HG03378 (cell line): ENCODE measurements around the gene NKAPD1.
"Not testable (repeated sequence)": the region's sequence is repeated elsewhere in the genome, so short reads cannot be mapped to it uniquely, and the experiment has no call there.

ENCODE experiments used
- ATAC-seq: cut with Tn5 transposase; IDR thresholded peaks from one replicate; pipeline ENCODE4 v1.9.1; 2021; ENCODE audit warnings: mild to moderate bottlenecking, moderate library complexity; ENCODE audit not compliant: unreplicated experiment

NKAPD1 gene

DNA sequence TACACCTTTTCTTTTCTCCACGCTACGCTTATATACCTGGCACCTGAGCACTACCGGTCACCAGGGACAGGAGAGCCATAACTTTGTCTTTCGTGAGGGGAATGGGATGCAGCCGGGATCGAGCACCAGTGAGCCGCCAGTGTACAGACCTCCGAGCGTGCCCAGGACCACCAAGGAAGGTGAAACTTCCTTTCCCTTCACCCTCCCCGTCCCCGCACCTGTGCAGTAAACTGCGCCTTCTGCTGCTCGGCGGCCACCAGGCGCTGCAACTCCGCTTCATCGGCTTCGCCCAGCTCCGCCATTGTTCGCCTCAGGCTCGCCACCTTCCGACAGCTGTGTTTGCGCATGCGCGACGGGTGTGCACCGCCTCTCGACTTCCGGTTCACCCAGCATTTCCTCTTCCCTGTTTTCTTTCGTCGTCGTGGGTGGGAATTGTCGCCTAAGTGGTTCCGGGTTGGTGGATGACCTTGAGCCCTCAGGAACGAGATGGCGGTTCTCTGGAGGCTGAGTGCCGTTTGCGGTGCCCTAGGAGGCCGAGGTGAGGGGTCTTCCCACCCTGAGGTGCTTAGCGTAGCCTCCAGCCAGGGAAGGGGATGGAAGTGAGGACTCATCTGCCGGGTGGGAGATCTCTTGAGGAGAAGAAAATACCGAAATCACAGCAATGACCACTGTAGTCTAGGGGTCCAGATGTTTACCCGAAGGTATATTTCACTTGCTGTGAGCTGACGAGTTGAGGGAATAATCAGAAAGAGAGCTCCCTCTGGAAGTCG, 12.5 kb downstream of the NKAPD1 start, which contains the start of the genes SDHD and TIMM8B:
Gene SDHD, plus strand, starts transcription at position 452 of the 770 bp plus-strand sequence. Its CDS starts 35 bp downstream, at position 487.
Gene TIMM8B, minus strand, starts transcription at position 335 of the 770 bp plus-strand sequence. Its CDS starts 33 bp downstream, at position 302.
- ATAC-seq: peak; percentile 89

DNA sequence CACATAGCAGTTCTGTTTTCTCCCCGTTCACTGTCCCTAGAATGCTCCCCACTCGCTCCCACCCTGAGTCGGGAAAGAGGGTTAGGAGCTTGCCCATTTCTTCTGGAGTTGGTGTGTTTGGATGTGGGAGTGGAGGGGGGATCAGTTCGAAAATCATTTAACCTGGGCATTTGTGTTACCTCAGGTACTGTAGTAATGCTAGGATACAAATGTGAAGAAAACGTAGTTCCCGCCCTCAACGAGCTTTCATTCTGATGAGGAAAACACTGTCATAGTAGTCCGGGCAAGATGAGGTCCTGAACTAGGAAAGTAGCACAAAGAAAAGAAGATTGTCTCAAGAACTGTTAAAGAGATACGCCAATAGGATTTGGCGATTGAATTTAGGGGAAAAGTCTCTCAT, 13.1 kb downstream of the NKAPD1 start:
- no peak for ATAC-seq

DNA sequence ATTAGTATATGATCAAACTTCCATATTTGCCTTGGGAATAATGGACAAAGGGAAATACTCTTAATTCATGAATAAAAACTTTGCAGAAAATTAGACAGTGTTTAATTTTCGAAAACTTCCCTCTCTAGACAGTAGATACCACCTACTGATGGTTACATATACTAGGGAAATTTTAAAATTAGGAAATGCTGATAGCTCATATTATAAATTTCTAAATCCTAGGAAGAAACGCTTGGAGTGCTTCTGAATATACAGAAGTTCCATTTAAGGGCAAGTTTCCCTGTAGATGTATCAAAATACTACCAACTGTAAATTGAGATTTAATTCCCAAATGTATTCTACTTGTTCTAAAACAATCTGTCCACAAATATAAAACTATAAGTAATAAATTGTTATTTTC, 21.2 kb downstream of the NKAPD1 start:
- ATAC-seq: not testable (repeated sequence)

- ATAC-seq: no peak
Observed at GRCh38 chr11:112096194-112096593, 22.1 kb downstream of the NKAPD1 start.

DNA sequence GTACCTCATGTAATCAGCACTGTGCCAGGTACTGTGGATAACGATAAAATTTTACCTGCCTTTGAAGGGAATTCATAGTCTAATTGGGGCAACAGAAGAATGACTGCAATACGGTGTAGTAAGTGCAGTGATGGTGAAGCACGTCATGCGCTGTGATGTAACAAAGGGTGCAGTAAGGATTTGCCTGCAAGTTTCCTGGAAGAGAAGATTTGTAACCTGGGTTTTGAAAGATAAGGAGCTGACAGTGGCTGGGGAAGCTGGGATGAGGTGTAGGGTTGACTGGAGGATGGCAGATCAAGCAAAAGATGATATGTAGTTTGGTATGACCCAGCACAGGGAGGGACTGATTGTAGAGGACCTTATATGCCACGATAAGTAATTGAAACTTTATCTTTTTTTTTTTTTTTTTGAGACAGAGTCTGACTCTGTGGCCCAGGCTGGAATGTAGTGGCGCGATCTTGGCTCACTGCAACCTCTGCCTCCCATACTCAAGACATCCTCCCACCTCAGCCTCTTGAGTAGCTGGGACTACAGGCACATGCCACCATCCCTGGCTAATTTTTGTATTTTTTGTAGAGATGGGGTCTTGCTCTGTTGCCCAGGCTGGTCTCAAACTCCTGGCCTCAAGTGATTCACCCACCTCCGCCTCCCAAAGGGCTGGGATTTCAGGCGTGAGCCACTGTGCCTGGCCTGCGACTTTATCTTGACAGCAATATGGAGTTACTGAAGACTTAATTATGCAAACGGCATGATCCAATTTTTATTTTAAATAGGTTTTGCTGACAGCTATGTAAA, 23.8 kb downstream of the NKAPD1 start:
- no peak for ATAC-seq

- no peak for ATAC-seq
Observed at GRCh38 chr11:112100462-112100861, 26.4 kb downstream of the NKAPD1 start.

GRCh38 chr11:112103446-112103845, 29.3 kb downstream of the NKAPD1 start:
- no peak for ATAC-seq

GRCh38 chr11:112106070-112106469, 32.0 kb downstream of the NKAPD1 start:
- ATAC-seq: no peak

GRCh38 chr11:112113539-112114457, 39.7 kb downstream of the NKAPD1 start:
- ATAC-seq: no peak

DNA sequence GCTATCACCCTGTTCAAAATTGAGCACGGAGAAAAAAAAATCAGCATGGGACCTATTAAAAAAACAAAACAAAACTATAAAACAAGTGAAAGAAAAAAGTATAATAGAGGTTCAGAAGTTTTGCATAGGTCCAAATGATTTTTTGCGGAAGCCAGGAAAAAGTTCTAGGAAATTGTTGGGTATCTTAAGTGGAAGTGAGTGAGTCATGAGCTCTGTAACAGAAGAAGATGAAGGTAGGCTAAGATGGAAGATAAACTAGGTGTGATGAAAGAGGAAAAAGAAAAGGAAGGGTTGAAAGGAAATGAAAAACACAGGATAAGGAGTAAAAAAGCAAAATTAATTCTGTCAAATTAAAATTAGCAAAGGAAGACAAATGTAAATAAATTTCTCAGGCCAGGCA, 40.4 kb downstream of the NKAPD1 start:
- ATAC-seq: no peak

DNA sequence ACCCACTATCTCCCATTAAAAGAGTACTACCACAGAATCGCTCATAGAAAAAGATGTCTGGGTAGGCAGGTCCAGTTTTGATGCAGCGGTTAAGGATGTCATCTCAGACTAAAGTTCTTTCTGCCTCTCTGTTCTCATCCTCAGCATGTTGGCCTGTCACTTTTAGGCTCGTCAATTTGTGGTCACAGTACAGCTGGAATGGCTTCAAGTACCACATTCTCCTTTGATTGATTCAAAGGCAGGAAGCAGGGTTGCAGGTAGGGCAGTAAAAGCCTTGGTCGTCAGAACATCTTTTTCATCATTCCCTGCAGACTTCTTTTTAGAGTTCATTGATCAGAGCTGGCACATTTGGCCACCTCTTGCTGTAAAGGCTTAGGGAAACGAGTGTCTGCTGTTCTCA, 41.3 kb downstream of the NKAPD1 start:
- ATAC-seq: no peak

DNA sequence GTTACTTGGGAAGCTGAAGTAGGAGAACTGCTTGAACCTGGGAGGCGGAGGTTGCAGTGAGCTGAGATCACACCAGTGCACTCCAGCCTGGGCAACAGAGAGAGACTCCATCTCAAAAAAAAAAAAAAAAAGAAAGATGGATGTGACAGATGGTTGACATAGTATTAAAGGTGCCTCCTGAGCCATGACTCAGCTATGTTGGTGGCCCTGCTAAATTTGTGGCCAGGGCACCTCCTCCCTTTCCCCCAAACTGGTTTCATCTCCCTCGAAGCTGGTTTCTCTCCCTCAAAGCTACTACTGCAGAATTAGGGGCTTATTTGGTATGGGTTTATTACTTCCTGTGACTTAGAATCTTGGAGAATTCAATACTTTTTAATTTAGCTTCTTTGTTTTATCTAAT, 44.1 kb downstream of the NKAPD1 start:
- ATAC-seq: no peak

DNA sequence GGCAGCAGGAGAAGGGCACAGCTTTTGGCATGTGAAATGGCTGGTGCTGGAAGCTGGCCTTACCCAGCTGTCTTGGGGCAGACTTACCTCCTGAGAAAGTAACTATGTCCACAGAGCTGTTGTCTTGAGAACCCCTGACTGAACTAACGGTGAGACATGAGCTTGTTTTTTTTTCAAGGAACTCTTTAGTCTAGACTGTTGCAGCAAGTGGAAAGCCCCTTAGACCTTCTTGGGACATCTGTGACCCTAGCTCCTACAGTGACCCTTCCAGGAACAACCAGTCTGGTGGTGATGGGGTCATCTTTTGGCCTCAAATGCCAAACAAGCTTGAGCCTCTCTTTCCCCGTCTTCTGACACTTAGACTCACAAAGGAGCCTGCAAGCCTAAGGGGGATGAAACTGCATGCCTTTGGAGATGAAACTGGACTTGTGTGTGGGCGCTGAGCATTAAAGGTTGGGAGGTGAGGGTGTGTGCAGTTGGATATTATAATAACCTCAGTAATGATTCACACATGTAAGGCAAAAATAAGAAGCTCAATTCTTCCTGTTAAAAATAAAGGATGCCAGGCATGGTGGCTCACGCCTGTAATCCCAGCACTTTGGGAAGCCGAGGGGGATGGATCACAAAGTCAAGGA, 48.0 kb downstream of the NKAPD1 start:
- ATAC-seq: no peak

DNA sequence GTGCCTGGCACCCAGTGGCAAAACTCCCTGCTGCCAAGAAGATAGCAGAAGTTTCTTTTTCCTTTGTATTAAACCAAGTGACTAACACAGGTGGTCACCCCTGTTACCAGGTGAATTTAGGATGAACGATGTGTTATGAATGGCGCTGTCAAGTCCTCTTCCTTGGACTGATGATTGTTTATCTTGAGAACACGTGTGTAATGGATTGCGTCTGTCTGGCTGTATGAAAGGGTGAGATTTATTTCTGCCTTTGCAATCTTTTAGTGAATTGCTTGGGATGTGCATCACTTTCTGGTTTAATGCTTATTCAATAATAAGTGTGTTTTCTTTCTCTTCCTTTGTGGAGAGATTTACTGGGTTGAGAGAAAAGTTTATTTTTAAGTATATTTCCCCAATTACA, 49.0 kb downstream of the NKAPD1 start:
- ATAC-seq: no peak

GRCh38 chr11:112127056-112127455, 53.0 kb downstream of the NKAPD1 start:
- ATAC-seq: no peak

- ATAC-seq: no peak
Observed at GRCh38 chr11:112128483-112129121, 54.5 kb downstream of the NKAPD1 start.

DNA sequence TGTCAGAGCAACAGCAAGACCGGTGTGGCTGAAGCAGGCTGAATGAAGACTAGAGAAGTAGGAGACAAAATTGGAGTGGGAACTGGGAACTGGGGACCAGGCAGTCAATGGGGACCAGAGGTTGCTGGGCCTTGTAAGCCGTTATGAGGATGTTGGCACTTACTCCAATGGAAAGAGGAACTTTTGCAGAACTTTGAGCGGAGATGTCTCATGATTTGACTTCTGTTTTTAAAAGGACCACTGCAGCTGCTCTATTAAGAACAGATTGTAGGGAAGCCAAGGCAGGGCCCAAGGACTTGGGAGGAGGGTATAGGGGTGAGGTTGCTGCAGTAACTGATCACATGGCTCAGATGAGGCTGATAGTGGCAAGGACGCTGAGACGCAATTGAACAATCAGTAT, 55.6 kb downstream of the NKAPD1 start:
- no peak for ATAC-seq

GRCh38 chr11:112132737-112133136, 58.6 kb downstream of the NKAPD1 start:
- no peak for ATAC-seq

- no peak for ATAC-seq
Observed at GRCh38 chr11:112134473-112134872, 60.4 kb downstream of the NKAPD1 start.
